NCI-H1694 treated with DMSO at 0.1 percent for 48 hours (cell line): ENCODE data around the gene TMEM263.
"Not testable (repeated sequence)": the region's sequence is repeated elsewhere in the genome, so short reads cannot be mapped to it uniquely, and the experiment has no call there.

Experiments used
- DNase-seq: peaks from one replicate; lab custom pipeline; 2025; lab: John Stamatoyannopoulos, UW

TMEM263 gene

DNA sequence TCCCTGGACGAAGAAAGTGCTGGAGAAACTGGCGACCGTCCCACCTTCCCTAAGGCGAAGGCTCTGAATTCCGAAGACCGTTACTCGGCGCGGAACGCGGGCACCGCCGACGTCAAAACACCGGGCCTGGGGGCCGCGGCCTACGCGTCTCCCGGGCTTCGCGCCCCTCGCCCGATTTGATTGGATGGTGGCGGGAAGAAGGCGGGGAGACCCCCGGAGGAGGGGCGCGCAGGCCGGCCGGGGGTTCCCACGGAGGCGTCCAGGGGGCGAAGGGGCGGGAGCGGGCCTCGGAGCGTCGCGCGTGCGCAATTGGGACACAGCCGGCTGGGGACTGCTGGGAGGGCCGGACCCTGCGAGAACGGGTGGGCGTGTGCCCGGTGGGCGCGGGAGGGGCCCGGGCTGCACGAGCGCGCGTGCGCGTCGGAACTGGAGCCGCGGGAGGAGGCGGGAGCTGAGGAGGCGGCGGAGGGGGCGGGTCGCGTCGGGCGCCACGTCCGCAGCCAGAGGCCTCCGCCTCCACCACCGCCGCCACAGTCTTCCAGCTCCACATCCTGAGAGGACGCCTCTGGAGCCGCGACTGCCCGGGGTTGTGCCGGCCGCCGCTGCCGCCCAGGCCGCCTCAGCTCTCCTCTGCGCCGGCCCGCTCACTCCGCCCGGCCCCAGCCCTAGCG lies at the start of gene TMEM263:
Gene TMEM263 (plus strand): TSS at position 531 of the 671 bp plus-strand sequence. CDS start 11,210 bp downstream, outside the sequence.
- DNase-seq: peak; percentile 70

DNA sequence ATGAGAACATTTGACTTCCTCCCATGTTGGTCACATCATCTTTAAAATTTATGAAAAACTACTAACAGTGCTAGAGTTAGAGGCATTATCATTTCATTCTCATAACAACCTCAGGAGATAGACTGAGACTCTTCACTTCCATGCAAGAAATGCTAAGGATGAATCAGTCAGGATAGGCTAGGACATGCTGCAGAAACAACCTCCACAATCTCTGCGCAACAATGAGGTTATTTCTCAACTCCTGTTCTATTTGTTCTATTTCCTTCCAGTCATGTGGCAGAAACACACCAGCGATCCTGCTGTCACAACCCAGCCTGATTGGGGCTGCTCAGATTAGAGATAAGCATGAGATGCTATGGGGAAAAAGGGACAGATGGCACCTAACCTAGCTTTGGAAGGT lies 49.0 kb upstream of the TMEM263 start:
- no peak for DNase-seq

DNA sequence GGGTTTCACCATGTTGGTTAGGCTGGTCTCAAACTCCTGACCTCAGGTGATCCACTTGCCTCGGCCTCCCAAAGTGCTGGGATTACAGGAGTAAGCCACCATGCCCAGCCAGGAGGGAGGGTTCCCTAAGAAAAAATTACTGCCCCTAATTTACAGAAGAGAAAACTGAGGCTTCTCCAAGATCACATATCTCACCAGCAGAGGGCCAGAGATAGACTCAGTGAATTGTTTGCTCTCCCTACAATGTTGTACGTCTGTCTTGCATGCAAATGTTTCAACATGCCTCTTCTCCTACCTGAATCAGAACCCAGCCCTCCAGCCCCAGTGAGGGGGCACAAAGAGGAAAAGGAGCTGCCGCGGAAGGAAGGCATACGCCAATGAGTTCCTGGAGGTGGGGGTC lies 48.3 kb upstream of the TMEM263 start:
- no peak for DNase-seq

DNA sequence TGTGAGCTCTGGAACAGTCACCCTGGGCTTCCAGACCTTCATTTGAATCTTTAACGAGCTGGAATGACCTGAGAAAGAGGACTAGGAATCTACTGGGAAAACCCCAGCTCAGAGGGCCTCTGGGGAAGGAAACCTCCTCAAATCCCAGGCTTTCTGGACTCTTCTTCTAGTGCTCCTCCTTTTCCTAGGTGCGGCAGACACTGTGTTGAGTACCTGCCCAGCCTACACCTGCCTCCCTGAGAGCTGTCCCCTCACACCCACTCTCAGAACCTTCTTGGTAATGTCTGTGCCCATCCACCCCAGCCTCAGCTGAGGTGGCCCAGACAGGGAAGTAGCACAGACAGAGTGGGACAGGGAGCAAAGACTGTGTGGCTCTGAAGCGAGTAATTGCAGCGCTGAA lies 47.9 kb upstream of the TMEM263 start:
- no peak for DNase-seq

DNA sequence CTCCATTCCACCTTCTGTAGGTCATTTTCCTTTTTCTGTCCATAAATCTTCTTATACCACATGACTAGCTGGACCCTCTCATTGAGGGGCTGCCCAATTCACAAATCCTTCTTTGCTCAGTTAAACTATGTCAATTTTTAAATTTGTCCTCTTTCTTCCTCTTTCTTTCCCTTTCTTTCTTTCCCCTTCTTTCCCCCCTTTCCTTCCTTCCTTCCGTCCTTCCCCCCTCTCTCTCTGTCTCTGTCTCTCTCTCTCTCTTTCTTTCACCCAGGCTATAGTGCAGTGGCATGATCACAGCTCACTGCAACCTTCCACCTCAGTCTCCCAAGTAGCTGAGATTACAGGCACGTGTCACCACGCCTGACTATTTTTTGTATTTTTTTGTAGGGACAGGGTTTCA lies 47.1 kb upstream of the TMEM263 start:
- no peak for DNase-seq

DNA sequence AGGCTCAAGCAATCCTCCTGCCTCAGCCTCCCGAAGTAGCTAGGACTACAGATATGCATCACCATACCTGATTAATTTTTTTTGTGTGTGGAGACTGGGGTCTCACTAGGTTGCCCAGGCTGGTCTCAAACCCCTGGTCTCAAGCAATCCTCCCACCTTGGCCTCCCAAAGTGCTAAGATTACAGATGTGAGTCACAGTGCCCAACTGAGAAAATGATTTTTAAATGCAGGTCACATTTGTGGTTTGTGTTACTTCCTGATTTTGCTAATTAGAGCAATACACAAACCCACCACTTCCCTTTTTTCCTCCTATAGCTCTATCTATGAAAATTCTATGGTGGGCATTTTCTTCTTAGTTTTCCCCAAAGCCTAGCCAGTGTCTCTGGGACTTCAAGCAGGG lies 45.5 kb upstream of the TMEM263 start:
- DNase-seq: no peak

DNA sequence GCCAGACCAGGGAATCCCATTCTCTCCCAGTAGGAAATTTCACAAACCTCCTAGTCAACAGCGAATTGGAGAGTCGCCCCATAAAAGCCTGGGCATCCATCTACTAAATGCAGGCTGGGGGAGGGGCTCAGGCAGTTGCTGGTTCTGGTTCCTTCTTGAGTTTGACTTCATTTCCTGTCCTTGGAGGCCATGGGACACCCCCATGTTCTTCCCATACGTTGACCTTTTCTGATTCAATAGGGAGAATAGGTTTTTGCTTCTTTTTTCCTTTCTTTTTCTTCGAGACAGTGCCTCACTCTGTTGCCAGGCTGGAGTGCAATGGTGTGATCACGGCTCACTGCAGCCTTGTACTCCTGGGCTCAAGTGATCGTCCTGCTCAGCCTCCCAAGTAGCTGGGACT lies 44.1 kb upstream of the TMEM263 start:
- DNase-seq: no peak

DNA sequence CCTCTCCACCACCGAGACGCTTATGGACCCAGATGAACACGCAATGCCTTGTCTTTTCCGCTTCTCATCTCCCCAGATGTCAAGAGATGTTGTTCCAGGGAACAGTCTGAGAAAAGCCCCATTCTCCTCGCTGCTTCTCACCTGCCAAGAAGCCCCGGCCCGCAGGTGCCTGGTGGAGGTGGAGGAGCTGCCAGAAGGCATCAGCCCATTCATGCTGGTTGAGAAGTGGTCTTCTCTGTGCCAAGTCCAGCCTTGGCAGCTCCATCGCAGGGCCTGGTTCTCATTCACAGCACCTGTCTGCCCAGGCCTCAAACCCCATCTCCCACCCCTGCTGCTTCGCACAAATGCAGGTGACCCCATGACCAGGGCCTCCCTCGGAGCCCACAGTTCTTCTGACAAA lies 42.3 kb upstream of the TMEM263 start:
- no peak for DNase-seq

DNA sequence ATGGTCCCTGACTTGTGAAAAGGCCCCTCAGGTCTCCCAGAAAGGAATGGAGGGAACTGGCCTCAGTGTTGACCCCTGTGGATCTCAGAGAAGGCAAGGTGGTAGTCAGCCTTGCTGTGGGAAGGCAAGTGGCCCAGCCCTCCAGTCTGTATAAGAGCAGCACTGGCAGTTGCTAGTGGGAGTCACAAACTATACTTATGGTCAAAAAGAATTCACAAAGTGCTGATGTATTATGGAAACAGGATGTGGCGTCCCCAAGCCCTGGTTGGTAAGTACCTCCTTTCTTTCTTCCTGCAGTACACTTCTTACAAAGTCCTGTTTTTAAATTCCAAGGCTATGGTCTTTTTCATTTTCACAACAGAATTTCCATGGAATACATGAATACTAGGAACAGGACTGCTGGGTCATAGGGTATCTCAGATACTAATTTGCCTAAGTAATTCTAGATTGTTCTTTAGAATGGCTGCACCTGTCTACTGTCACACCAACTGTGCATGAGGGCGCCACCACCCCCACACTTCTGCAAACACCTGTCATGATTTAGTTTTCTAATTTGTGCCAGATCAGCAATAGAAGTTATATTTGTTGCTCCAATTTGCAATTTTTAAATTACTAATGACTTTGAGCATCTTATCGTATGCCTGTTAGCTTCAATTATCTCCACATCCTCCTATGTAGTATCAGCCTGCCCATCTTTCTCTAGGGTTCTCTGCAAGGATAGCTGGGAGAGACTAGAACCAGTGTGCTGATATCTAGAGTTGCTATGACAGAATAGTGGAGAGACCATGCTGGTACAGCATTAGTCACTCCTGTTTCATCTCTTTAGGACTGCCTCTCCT lies 40.7 kb upstream of the TMEM263 start:
- no peak for DNase-seq

DNA sequence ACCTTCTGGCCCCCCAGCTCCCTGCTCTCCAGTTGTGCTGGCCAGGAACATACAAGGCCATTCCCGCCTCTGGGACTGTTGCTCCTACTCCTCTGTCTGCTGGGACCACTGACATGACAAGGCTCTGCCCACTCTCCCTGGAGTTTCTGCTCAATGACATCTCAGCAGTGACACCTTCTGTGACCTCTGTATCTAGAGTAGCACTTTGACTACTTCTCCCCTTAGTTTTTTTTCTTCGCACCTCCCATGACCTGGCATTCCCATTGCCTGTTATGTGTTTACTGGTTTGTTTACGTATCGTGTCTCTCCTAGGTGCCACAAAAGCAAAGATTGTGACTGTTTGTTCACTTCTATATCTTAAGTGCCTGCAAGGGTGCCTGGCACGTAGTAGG lies 40.1 kb upstream of the TMEM263 start:
- no peak for DNase-seq

DNA sequence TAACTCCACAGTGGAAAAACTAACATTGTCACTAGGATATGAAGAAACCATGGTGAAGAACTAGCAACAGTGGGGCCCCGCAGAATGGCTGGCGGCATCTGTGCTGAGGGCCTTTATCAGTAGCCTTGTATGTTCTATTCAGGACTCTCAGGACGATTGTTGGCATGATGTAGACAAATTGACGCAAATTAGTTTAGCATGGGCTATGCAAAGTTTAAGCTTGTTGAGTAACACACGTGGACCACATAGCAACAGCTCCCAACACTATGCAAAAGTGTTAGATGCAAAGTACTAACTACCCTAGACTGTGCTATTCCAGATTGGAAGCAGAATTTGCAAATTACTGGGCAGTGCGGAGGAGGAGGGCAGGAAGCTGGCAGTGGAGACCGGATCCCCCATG lies 38.2 kb upstream of the TMEM263 start:
- DNase-seq: no peak

DNA sequence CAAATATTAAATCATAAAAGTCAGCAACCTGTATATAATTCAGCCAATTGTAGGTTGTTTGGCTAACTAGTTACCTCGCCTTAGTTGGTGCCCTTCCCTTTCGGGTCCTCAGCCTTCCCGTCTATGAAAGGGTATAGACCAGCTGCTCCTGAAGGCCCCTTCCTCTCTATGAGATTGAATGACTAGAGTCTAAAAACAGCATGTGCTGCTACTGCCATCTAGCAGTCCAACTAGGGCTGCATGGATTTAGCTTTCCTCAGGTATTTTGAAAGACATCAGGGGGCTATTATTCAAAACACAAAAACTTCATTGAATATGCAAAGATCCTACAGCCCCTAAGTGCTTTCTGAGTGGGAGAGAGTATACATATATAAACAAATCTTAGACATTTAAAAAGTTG lies 37.0 kb upstream of the TMEM263 start:
- peak; percentile 46 for DNase-seq

DNA sequence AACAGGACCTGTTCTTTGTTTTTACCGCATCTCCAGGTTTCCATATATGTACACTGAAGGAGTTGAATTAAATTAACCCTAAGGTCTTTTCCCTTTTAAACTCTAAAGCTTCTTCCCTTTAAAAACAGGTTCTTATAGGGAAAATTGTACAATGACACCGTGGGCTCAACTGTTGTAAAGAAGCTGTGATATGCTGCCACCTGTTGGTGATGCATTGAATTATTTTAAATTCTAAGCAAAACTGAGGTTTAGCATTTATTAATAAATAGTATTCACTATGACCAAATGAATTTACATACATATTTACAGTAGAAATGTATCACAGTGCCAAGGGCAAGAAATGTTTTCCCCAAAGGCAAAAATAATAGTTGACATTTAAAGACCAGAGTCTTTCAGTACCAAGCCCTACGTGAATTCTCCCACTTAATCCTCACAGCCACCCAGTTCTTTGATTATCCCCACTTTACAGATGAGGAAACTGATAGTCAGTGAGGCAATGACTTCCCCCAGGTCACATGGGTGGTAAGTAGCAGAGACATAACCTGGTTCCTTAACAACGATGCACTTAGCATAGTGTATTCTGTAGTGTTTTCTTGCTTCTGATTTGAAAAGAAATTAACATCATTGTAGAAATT lies 35.7 kb upstream of the TMEM263 start:
- peak; percentile 24 for DNase-seq

DNA sequence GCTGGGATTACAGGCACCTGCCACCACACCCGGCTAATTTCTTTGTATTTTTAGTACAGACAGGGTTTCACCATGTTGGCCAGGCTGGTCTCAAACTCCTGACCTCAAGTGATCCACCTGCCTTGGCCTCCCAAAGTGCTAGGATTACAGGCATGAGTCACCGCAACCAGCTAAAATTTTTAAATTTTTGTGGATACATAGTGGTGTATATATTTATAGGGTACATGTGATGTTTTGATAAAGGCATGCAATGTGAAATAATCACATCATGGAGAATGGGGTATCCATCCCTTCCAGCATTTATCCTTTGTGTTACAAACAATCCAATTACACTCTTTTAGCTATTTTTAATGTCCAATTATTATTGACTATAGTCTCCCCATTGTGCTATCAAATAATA lies 33.7 kb upstream of the TMEM263 start:
- DNase-seq: not testable (repeated sequence)

DNA sequence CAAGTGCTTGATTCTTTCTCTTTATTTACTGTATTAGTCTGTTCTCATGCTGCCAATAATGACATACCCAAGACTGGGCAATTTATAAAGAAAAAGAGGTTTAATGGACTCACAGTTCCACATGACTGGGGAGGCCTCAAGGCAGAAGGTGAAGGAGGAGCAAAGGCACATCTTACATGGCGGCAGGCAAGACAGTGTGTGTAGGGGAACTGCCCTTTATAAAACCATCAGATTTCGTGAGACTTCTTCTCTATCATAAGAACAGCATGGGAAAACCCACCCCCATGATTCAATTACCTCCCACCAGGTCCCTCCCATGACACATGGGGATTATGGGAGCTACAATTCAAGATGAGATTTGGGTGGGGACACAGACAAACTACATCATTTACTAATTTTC lies 32.1 kb upstream of the TMEM263 start:
- DNase-seq: not testable (repeated sequence)

DNA sequence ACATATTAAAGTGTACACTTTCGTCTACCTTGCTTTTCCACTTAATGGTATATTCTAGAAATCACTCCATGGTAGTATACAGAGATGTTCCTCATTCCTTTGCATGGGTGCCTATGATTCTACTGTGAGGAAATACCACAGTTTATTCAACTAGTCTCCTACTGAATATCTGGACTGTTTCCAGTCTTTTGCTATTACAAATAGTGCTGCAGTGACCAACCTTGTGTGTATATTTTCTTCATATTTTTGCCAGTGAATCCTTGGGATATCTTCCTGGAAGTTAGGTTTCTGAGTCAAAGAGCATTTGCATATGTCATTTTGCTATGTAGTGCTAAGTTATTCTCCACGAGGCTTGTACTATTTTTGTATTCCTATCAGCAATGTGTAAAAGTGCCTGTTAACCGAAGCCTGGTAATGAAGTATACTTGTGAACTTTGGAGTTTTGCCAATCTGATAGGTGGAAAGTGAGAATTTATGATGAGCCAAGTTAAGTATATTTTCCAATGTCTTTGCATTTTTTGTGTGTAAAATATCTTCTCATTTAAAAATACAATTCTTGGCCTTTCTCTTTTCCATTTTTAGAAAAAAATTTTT lies 31.3 kb upstream of the TMEM263 start:
- DNase-seq: no peak

DNA sequence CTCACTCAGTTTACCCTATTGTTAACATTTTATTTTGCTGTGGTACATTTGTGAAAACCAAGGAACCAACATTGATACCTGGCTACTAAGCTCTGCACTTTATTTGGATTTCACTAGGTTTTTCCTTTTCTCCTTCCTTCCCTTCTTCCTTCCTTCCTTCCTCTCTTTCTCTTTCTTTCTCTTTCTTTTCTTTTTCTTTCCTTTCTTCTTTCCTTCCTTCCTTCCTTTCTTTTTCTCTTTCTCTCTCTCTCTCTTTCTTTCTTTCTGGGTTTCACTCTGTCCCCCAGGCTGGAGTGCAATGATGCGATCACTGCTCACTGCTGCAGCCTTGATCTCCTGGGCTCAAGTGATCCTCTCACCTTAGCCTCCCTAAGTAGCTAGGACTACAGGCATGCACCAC lies 29.1 kb upstream of the TMEM263 start:
- no peak for DNase-seq

DNA sequence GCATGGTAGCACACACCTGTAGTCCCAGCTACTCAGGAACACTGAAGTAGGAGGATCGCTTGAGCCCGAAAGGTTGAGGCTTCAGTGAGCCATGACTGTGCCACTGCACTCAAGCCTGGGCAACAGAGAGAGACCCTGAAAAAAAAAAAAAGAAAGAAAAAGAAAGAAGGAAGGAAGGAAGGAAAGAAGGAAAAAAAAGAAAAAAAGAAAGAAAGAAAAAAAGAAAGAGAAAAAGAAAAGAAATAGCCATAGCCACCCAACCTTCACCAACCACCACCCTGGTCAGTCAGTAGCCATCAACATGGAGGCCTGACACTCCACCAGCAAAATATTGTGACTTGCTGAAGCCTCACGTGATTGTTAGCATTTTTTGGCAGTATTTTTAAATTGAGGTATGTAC lies 21.4 kb upstream of the TMEM263 start:
- no peak for DNase-seq

DNA sequence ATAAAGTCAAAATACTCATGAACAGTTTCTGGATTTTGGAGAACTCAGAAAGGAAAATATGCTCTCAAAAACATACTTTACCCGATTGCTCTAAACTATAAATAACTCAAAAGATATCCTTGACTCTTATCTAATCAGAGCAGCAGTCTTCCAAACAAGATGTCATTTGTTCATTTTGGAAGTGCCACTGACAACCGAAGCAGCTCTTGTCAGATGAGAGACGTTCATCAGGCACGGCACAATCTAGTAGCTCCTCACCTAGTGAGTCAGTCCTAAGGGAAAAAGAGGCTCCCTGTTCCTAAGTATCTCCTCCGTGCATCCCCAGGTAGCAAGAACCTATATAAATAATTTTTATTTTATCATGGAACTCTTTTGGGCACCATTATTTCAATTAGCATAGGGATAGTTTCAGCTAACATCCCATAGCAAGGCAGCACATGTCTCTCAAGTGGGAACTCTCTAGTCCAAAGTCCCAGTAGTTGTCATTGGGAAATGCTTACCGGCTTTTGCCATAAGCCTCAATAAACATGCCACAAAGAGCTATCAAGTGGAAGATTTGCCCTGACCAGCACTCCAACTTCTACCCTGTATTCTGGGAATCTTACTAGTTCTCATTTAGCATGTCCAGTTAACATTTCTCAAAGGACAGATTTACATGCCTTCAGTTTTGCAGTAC lies 14.1 kb upstream of the TMEM263 start:
- DNase-seq: no peak

DNA sequence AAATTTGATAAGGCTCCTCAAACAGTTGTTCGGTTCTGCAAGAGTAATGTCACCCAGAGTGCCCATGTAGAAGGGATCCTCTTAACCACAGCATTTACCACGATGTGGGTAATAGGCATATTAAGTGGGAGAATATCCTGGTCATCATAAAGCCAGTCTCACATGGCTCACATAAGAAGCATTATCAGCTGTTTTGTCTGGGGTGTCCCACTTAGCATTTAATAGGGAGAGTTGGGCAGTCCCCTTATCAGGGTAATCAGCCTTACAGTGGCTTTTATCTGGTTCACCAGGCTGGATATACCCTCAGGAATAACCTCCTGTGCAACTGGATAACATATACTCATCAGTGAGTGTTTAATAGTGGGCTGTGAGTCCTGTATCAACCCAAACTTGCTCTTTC lies 12.9 kb upstream of the TMEM263 start:
- DNase-seq: no peak

DNA sequence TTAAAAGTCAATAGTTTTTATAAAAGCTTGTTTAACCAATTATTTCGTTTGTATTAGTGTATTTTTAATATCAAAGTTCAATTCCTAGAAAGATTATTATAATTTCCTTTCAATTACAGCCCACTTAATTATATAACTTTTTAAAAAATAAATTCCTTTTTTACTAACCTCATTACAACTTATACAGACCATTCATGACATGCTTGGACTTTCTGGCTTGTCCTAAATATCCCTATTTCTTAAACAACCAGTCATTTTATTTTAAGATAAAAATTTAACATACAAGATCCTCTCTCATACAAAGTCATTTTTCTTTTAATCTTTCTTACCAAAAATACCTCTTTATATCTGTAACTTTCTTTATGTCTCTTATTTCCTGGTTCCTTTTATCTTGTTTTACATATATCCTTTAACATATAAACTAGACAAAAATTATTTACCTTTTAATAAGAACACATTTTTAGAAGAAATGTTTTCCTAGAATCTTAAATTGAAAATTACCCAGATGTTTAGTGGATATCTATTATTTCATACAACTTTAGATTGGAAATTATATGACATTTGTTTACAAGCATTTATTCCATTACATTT lies 10.4 kb upstream of the TMEM263 start:
- DNase-seq: no peak

DNA sequence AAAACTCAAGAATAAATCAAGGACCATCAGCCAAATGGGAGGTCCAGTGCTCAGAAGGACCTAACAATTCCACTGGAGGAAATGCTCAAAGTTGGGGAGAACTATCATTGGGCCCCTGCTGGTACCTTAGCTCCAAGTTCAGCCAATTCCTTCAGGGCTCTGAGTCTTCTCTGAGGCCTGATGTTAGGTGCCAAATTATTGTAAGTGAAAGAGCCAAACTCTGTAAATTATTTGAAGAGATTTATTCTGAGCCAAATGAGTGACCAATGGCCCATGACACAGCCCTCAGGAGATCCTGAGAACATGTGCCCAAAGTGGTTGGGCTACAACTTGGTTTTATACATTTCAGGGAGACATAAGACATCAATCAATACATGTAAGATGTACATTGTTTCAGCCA lies 8.2 kb upstream of the TMEM263 start:
- DNase-seq: no peak
